SK-N-DZ (cell line): ENCODE measurements around the gene PRPF38A. TPM values are rescaled to one million over a fixed set of nuclear protein-coding genes. Genes with fewer than 3 reads are reported as not detected.

Experiments used
- DNase-seq: peaks from one replicate; pipeline ENCODE4 v3.0.0-alpha.2; 2015; ENCODE audit warnings: low spot score
- polyA plus RNA-seq, 2 experiments: library from polyadenylated mRNA; depleted of rRNA; stranded (reverse); fragments of >200 nt; gene quantifications; 2 replicates each; pipeline ENCODE4 v1.2.3, GENCODE V29; 2014

PRPF38A gene, protein sequence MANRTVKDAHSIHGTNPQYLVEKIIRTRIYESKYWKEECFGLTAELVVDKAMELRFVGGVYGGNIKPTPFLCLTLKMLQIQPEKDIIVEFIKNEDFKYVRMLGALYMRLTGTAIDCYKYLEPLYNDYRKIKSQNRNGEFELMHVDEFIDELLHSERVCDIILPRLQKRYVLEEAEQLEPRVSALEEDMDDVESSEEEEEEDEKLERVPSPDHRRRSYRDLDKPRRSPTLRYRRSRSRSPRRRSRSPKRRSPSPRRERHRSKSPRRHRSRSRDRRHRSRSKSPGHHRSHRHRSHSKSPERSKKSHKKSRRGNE
- 12.0 and 17.6 TPM in 2 replicates for polyA plus RNA-seq (2014; cell fraction: cytosol; rRNA removed)
- 18.8 and 19.5 TPM in 2 replicates for polyA plus RNA-seq (2014; cell fraction: nucleus; rRNA removed)

GRCh38 chr1:52404116-52404974 lies at the start of gene PRPF38A, which contains the start of gene ORC1:
TSS of gene PRPF38A (plus strand) at chr1:52404602. CDS start at chr1:52404750, 148 bp downstream.
TSS of gene ORC1 (minus strand) at chr1:52404423. CDS start at chr1:52402223, 2,200 bp downstream.
- DNase-seq = peak; percentile 96

GRCh38 chr1:52355436-52355835 lies 49.0 kb upstream of the PRPF38A start:
- no peak for DNase-seq

- DNase-seq = no peak
Measured at GRCh38 chr1:52355847-52356505, 48.4 kb upstream of the PRPF38A start.

GRCh38 chr1:52356818-52357355 lies 47.5 kb upstream of the PRPF38A start:
- DNase-seq = no peak

DNA sequence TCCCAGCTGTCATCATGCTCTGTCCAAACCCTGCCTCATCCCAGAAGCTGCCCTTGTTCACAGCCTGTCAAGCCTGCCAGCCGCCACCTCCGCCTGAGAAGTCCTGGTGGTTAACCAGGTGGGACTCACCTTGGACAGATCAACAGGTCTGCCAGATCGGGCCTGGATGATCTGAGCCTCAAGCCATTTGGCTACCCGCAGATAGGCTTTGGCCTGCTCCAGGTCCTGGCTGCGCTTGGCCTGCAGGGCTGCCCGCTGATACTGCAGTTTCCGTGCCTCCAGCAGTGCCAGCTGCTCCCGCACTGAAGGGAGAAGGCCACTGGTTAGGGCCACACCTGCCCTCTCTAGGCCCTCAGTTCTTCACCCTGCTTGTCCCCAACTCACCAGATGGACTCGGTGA lies 47.0 kb upstream of the PRPF38A start:
- DNase-seq = no peak

DNA sequence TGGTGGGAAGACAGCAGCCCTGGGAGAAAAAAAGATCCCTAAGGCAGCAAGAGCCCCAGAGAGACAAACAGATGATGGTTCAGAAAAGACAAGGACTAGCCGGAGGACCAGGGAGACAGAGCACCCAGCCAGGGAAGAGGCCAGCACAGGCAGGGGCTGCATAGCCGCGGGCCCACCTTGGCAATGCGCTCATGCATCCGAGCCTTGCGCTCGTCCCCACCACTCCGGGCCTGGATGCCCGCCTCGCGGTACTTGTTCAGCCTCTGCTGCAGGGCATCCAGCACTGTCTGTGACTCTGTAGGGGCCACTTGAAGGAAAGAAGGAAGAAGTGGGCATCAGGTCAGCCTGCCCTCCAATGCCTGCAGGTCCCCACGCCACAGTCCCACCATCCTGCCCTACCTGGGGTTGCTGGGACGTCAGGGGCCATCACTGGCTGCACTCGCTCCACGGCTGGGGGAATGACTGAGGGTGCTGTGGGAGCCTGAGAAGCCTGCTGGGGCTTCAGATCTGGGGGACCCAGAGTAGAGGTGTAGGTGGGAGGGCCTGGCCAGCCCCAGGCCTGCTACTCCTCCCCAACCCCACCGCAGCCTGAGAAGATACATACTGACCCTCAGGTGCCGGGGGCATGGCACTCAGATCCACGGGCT lies 45.4 kb upstream of the PRPF38A start:
- DNase-seq = no peak

DNA sequence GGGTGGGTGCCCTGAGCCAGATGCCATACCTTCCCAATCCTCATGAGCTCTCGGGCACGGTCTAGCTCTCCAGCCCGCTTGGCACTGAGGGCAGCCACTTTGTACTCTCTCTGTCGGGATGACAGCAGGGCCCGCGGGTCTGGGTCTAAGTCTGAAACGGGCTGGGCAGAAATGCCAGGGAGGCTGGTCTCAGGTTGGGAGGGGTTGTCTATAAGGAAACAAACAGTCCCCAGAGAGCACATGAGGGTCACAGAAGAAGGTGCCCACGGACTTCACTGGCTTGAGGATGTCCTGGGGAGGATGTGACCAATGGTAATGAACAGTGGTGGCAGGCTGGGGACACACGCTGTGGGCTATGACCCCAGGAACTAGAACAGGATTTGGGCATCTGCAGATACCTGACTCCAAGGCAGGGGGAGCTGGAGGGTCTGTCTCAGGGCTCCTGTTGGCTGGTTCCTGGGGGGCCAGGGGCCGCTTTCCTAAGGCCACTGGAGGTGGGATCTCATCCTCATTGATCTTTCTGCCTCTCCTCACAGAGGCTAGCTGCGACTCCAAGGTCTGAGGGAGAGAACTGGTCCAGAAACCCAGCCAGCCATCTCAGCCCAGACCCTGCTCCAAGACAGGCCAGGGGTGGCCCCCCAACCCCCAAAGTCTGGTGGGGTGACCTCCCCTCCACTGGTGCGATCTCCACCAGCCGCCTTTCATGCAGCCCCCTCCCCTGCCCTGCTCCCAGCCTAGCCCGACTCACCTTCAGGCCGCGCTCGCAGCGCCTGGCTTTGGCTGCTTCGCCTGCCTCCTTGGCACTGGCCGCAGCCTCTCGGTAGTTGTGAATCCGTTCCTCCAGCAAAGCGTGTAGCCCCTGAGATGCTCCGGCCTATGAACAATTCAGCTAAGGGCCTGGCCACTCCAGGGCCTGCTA lies 44.5 kb upstream of the PRPF38A start:
- DNase-seq = no peak

DNA sequence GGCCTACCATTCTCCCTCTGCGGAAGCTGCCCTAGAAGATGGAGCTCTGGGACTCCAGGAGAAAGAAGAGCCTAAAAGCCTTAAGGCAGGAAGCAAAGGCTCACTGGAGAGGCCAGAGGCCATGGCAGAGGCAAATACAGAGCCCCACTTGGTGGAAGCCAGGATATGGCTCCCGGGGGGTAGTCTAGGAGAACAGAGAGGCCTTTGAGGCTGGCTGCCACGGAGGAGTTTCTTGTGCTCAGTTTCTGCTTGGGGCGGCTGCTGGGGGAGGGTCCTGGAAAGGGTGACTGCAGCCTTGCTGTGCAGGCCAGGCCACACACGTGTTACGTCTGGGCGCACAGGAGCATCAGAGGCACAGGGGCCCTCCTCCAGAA lies 43.8 kb upstream of the PRPF38A start:
- no peak for DNase-seq

DNA sequence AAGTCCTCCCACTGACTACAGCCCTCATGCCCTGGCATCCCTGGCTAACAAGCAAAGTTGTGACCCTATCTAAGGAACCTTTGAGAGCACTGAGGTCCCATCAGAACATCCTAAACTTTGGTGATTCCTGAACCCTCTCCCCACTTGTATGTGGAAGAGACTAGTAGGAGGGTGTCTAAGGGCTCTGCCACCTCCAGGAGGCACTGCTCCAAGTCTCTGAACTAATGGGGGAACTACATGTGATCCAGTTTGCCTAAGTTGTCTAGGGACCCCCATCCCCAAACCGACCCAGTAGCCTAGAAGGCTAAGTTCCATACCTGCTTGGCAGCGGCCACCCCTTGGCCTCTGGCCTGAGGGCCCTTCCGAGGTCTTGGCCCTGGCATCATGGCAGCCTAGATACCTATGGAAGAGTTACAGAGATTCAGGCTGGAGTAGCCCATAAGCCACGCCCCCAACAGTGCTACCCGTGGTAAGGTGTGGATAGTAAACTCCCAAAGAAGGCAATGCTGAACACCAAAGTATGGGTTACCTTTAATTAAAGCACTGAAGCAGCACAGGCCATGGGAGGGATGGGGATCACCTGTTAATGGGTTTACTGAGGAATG lies 40.1 kb upstream of the PRPF38A start:
- no peak for DNase-seq

DNA sequence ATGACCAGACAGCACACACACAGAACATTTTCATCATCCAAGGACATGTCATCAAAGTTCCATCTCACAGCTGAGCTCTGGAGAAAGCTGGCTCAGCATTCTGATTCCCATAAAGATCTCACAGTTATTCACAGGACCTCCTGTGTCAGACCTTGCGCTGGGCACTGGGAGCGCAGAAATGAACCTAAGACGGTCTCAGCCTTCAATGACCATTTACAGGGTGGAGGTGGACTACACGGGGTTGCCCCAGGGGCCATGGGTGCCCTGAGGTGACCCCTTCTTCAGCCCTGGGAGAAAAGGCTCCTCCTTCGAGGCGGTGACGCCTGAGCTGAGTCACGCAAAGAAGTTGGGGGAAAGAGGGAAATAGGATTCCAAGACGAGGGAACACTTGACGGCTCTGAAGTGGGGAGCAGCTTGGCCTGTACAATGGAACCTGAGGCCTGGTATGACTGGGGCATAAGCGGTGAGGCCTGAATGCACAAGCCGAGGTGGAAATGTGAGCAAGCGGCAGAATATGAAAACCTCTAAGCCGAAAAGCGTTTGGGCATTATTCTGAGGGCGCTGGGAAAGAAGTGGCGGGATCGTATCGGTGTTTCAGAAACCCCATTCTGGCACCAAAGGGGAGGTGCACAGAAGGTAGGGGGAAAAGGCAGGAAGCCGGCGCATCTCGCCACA lies 39.2 kb upstream of the PRPF38A start:
- peak; percentile 17 for DNase-seq

DNA sequence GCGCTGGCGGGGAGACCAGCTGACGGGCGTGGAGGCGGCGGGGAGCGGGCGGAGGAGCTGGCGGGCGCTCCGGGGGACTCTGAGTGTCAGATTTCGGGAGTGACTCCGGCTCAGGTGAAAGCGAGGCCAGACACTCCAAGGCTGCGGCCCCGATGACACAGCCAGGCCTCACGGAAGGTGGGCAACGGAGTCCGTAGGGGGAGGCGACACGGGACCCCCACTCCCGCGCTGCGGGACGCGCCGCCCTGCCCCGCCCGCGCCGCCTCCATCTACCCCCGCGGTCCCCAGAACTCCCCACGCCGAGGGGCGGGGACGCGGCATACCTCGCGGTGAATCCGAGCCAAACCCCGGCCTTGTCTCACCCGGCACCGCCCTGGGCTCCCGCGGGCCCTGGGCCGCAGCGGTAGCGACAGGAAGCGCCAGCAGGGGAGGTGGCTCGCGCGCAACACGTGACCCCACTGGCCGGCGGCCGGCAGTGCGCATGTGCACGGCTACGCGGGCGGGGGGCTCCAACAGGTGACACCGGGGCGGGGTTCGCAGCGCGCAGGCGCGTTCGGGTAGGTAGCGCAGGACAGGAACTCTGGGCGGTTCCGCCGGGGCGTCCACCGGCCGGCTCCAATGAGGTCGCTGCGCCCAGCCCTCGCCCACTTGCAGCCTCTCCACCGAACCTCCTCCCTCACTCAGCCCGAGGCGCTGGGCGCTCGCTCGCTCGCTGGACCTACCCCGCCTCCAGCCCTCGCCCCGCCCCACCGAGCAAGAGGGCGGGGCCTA lies 38.5 kb upstream of the PRPF38A start, which contains the start of gene CC2D1B:
CC2D1B (minus strand) TSS at position 460 of the 771 bp plus-strand sequence. CDS start 1,585 bp downstream, outside the sequence.
- peak; percentile 97 for DNase-seq

DNA sequence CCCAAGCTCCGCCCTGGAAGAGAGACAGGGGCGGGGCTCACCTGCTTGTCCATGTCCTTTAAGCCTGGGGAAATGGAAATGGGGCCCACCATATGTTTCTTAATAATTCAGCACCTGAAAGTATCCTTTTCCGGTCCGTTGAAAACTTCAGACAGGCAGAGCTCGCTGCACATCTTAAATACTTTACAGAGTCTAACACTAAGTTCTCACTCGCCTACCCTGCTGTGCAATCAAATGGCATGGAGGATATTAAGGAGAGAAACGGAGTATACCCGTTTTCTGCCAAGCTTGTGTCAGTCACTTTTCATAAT lies 37.9 kb upstream of the PRPF38A start:
- DNase-seq = no peak

DNA sequence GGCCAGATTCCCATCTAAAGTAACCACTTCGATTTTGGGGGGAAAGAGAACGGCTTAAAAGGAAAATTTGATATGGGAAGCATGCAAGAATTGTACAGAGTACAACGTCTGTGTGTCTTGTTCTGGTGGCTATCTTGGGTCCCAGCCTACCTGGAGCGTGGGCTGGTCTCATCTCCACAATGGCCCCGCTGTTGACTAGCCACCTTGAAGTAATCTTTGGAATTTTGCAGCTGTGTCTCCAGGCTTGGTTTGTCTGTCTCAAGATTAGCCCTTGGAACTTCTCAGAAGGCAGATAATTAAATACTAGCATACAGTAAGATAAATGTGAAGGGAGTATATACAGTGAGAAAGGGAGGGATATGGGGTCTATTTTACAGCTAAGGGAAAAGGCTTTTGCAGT lies 37.1 kb upstream of the PRPF38A start:
- DNase-seq = no peak

DNA sequence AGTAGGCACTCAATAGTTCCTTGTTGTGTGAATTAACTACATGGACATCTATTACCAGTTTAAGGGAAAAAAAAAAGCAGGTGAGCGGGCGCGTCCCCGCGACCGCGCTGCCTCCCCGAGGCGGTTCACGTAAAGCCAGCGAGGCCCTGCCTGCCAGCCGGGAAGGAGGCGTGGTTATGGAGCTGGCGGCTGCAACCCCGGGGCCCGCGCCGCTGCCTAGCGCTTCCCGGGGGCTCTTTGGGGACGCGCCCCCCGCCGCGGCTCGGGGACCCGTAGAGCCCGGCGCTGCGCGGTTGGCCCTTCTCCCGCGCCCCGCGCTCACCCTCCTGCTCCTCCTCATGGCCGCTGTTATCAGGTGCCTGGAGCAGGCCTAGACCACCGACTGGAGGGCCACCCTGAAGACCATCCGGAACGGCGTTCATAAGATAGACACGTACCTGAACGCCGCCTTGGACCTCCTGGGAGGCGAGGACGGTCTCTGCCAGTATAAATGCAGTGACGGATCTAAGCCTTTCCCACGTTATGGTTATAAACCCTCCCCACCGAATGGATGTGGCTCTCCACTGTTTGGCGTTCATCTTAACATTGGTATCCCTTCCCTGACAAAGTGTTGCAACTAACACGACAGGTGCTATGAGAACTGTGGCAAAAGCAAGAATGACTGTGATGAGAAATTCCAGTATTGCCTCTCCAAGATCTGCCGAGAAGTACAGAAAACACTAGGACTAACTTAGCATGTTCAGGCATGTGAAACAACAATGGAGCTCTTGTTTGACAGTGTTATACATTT lies 35.8 kb upstream of the PRPF38A start:
- DNase-seq = peak; percentile 62

DNA sequence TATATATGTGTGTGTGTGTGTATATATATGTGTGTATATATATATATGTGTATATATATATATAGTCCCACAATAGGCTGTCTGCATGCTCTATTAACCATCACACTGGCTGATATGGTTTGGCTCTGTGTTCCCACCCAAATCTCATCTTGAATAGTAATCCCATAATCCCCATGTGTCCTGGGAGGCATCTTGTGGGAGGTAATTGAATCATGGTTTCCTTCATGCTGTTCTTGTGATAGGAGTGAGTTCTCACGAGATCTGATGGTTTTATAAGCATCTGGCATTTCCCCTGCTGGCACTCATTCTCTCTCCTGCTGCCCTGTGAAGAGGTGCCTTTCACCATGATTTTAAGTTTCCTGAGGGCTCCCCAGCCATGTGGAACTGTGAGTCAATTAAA lies 34.6 kb upstream of the PRPF38A start:
- DNase-seq = peak; percentile 32

GRCh38 chr1:52385376-52385775 lies 19.0 kb upstream of the PRPF38A start:
- no peak for DNase-seq

- no peak for DNase-seq
Measured at GRCh38 chr1:52386458-52386857, 17.9 kb upstream of the PRPF38A start.

GRCh38 chr1:52393174-52393573 lies 11.2 kb upstream of the PRPF38A start:
- DNase-seq = no peak
